Ascending aorta (tissue), 2 donors: ENCODE results near the gene RBM5. TPM values are rescaled to one million over a fixed set of nuclear protein-coding genes. Genes with fewer than 3 reads are reported as not detected.

ENCODE experiments used
- DNase-seq, 2 donors: peaks; one replicate each; pipeline ENCODE4 v3.0.0-alpha.2; 2019; ENCODE audit warnings: low spot score in 2 of 2
- H3K27ac ChIP-seq, 2 donors: fragments of 200-600 bp; sonication (generic); one replicate each; pipeline ENCODE4 v1.5.1; 2016 to 2017; ENCODE audit warnings: mild to moderate bottlenecking in 1 of 2
- H3K27me3 ChIP-seq: fragments of 200-600 bp; sonication (generic); one replicate; pipeline ENCODE4 v1.5.1; 2017
- H3K36me3 ChIP-seq, 2 donors: fragments of 200-600 bp; sonication (generic); one replicate each; pipeline ENCODE4 v1.5.1; 2016
- H3K4me1 ChIP-seq, 2 donors: fragments of 200-600 bp; sonication (generic); one replicate each; pipeline ENCODE4 v1.5.1; 2016 to 2017; ENCODE audit warnings: mild to moderate bottlenecking in 1 of 2
- H3K4me3 ChIP-seq, 2 donors: fragments of 200-600 bp; sonication (generic); one replicate each; pipeline ENCODE4 v1.5.1; 2016 to 2017; ENCODE audit warnings: mild to moderate bottlenecking in 1 of 2
- H3K9me3 ChIP-seq, 2 donors: fragments of 200-600 bp; sonication (generic); one replicate each; pipeline ENCODE4 v1.5.1; 2016
- intact Hi-C: fragments of 100-400 bp; cut with DNase I; formaldehyde crosslinking; loops from one replicate; pipeline ENCODE4 v1.15.1; 2023
- total RNA-seq: library from RNA; depleted of rRNA; stranded (reverse); fragments of >200 nt; gene quantifications from one replicate; pipeline ENCODE4 v1.1.0, GENCODE V29; 2016
- TF ChIP-seq, protein P1 (sequence below), 3 experiments: fragments of 200-600 bp in 2 of 3; fragments of 450-650 bp in 1 of 3; sonication (generic) in 2 of 3; IDR thresholded peaks; one replicate each; pipeline ENCODE4 v1.5.1; 2016 to 2019; ENCODE audit warnings: antibody characterized with exemption in 3 of 3, mild to moderate bottlenecking in 1 of 3, moderate library complexity in 1 of 3

Gene RBM5
- total RNA-seq, 1 donor from 2014 or later = 105 TPM

GRCh38 chr3:50167069-50167840 is 78.5 kb downstream of the RBM5 start:
- Histone ChIP-seq H3K4me3 (no peak overlapping the region), H3K27me3 (no peaks in the 10 kb centered on the region), H3K9me3 (no peaks in the 10 kb centered on the region), H3K27ac (peak overlapping the region; percentile 76 to 88), H3K4me1 (peaks cover 30 to 69% of the 10 kb centered on the region in 2 donors), H3K36me3 (no peaks in the 10 kb centered on the region)
- DNase-seq = no peak
- TF ChIP-seq, protein P1, sequence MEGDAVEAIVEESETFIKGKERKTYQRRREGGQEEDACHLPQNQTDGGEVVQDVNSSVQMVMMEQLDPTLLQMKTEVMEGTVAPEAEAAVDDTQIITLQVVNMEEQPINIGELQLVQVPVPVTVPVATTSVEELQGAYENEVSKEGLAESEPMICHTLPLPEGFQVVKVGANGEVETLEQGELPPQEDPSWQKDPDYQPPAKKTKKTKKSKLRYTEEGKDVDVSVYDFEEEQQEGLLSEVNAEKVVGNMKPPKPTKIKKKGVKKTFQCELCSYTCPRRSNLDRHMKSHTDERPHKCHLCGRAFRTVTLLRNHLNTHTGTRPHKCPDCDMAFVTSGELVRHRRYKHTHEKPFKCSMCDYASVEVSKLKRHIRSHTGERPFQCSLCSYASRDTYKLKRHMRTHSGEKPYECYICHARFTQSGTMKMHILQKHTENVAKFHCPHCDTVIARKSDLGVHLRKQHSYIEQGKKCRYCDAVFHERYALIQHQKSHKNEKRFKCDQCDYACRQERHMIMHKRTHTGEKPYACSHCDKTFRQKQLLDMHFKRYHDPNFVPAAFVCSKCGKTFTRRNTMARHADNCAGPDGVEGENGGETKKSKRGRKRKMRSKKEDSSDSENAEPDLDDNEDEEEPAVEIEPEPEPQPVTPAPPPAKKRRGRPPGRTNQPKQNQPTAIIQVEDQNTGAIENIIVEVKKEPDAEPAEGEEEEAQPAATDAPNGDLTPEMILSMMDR (IDR thresholded peaks at IDR 0.05) = no peak
- intact Hi-C loops = no loop called here

- H3K9me3 ChIP-seq = no peaks in the 10 kb centered on the region
- no peaks in the 10 kb centered on the region for H3K27me3 ChIP-seq
- DNase-seq = no peak
- peak overlapping the region; percentile 76 to 88 for H3K27ac ChIP-seq
- no peak overlapping the region for H3K4me3 ChIP-seq
- H3K4me1 ChIP-seq = peaks cover 29 to 64% of the 10 kb centered on the region in 2 donors
- no peaks in the 10 kb centered on the region for H3K36me3 ChIP-seq
- TF ChIP-seq, protein P1 (IDR thresholded peaks at IDR 0.05) = no peak
- intact Hi-C loops = no loop called here
Measured at GRCh38 chr3:50167841-50168209, 79.1 kb downstream of the RBM5 start.

DNA sequence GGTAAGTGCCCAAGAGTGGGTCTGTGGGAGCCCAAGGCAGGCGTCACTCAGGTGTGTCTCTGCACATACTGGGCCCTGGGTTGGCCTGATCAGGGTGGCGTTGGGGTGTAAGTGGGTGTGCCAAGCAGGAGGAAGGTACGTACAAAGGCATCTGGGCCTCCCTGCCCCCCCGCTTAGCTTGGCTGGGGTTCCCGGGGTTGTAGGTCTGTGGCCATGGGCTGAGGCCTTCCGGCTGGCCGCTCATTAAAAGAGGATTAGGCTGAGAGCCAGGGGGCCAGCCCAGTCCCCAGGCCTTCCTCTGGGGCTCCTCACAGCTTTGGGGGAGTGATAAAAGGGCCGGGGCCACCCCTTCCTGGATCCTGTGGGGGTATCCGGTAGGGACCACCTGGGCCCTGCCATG is 79.7 kb downstream of the RBM5 start:
- Histone ChIP-seq H3K4me3 (no peak overlapping the region), H3K4me1 (peaks cover 23 to 58% of the 10 kb centered on the region in 2 donors), H3K27me3 (no peaks in the 10 kb centered on the region), H3K9me3 (no peaks in the 10 kb centered on the region), H3K36me3 (no peaks in the 10 kb centered on the region), H3K27ac (peak overlapping the region; percentile 76 to 88)
- DNase-seq = no peak
- intact Hi-C loops = no loop called here
- TF ChIP-seq, protein P1 (IDR thresholded peaks at IDR 0.05) = no peak

Other genes with a start within 250 kb of the RBM5 start
- not detected for gene TRAIP, start 232.4 kb upstream of the RBM5 start, total RNA-seq
- not detected for gene CAMKV, start 219.0 kb upstream of the RBM5 start, total RNA-seq
- not detected for gene MST1R, start 185.0 kb upstream of the RBM5 start, total RNA-seq
- gene MON1A, start 159.1 kb upstream of the RBM5 start, total RNA-seq = 13.0 TPM
- gene RBM6, start 148.8 kb upstream of the RBM5 start, total RNA-seq = 84.7 TPM
- 75.0 TPM for gene SEMA3F, start 66.4 kb downstream of the RBM5 start, total RNA-seq
- 4.7 TPM for gene GNAT1, start 102.7 kb downstream of the RBM5 start, total RNA-seq
- gene SLC38A3, start 116.4 kb downstream of the RBM5 start, total RNA-seq = not detected
- 283 TPM for gene GNAI2, start 147.3 kb downstream of the RBM5 start, total RNA-seq
- gene SEMA3B, start 180.2 kb downstream of the RBM5 start, total RNA-seq = 24.2 TPM
- gene LSMEM2, start 190.2 kb downstream of the RBM5 start, total RNA-seq = not detected
- 231 TPM for gene IFRD2, start 203.5 kb downstream of the RBM5 start, total RNA-seq
- gene HYAL3, start 210.5 kb downstream of the RBM5 start, total RNA-seq = not detected
- gene NAA80, start 210.5 kb downstream of the RBM5 start, total RNA-seq = 38.8 TPM
- 49.5 TPM for gene HYAL1, start 214.7 kb downstream of the RBM5 start, total RNA-seq
- 449 TPM for gene HYAL2, start 233.8 kb downstream of the RBM5 start, total RNA-seq
- 25.4 TPM for gene TUSC2, start 239.3 kb downstream of the RBM5 start, total RNA-seq